HFFc6 (cell line): ENCODE results near the gene C1orf159. TPM values are rescaled to one million over a fixed set of nuclear protein-coding genes. Genes with fewer than 3 reads are reported as not detected.
A peak's percentile ranks its signal among the peaks of the same experiment; 100 is the strongest.
"Not testable (repeated sequence)": the region's sequence is repeated elsewhere in the genome, so short reads cannot be mapped to it uniquely, and the experiment has no call there.

Experiments
- DNase-seq: peaks from one replicate; pipeline ENCODE4 v3.0.0-alpha.2; 2018
- H3K27ac Mint-ChIP-seq: 2 replicates; pipeline ENCODE4 v1.8.0; 2020; ENCODE audit warnings: mild to moderate bottlenecking, mixed read lengths
- H3K27me3 Mint-ChIP-seq: 2 replicates; pipeline ENCODE4 v1.8.0; 2021; ENCODE audit warnings: mild to moderate bottlenecking, moderate library complexity, mixed read lengths; ENCODE audit not compliant: insufficient read depth
- H3K36me3 Mint-ChIP-seq: 2 replicates; pipeline ENCODE4 v1.8.0; 2021; ENCODE audit warnings: low read depth, mixed read lengths
- H3K4me1 Mint-ChIP-seq: 2 replicates; pipeline ENCODE4 v1.8.0; 2020; ENCODE audit warnings: low read depth, mixed read lengths
- H3K4me3 Mint-ChIP-seq: 2 replicates; pipeline ENCODE4 v1.8.0; 2020; ENCODE audit warnings: mild to moderate bottlenecking, moderate library complexity, mixed read lengths
- H3K9me3 Mint-ChIP-seq: 2 replicates; pipeline ENCODE4 v1.8.0; 2020; ENCODE audit warnings: mild to moderate bottlenecking, mixed read lengths
- total RNA-seq, 6 experiments: library from RNA; stranded (reverse); fragmentation: NEBNext Ultra II Directional; extraction: Animal tissue kit (Norgen Biotek cat#: 25700); gene quantifications; 2 replicates in 1 of 6; 3 replicates in 5 of 6; pipeline ENCODE4 v1.2.3, GENCODE V29; 2021
- TF ChIP-seq, protein P1 (sequence below): fragments of 200-600 bp; sonication (generic); IDR thresholded peaks from 2 replicates; pipeline ENCODE4 v1.5.0; 2021; ENCODE audit warnings: antibody characterized with exemption, mild to moderate bottlenecking

C1orf159 gene
- total RNA-seq, 6 experiments from 2014 or later = 8.7 to 10.3 (median 9.6) TPM

DNA sequence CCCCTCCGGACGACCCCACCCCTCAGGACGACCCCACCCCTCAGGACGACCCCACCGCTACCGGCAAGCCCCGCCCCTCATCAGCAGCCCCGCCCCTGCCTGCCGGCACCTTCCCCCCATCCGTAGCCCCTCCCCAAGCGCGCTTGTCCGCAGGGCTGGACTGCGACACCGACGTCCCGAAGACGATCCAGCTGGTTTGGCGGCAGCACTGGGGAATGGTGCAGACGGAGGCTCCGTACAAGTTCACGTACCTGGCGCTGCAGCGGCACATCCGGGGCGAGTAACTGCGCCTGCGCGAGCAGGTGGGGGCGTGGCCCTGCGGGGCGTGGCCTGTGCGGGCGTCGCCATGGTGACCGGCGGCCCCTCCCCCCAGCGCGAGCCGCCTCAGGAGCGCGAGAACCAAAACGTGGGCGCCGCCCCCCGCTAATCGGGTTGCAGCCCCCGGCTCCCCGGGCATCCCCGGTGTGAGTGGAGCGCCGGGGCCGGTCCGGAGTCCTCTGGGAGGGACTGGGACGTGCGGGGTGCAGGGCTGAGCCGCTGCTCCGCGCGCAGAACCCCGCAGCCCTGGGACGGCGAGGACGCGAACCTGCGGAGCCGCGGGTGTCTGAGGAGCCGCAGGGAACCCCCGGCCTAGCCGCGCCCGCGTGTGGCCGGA is 46.7 kb downstream of the C1orf159 start:
- peak; percentile 45 for DNase-seq
- TF ChIP-seq, protein P1, sequence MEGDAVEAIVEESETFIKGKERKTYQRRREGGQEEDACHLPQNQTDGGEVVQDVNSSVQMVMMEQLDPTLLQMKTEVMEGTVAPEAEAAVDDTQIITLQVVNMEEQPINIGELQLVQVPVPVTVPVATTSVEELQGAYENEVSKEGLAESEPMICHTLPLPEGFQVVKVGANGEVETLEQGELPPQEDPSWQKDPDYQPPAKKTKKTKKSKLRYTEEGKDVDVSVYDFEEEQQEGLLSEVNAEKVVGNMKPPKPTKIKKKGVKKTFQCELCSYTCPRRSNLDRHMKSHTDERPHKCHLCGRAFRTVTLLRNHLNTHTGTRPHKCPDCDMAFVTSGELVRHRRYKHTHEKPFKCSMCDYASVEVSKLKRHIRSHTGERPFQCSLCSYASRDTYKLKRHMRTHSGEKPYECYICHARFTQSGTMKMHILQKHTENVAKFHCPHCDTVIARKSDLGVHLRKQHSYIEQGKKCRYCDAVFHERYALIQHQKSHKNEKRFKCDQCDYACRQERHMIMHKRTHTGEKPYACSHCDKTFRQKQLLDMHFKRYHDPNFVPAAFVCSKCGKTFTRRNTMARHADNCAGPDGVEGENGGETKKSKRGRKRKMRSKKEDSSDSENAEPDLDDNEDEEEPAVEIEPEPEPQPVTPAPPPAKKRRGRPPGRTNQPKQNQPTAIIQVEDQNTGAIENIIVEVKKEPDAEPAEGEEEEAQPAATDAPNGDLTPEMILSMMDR = no peak
- peaks cover 4% of the 10 kb centered on the region for H3K27me3 Mint-ChIP-seq
- no peaks in the 10 kb centered on the region for H3K9me3 Mint-ChIP-seq
- H3K27ac Mint-ChIP-seq = no peak overlapping the region
- H3K36me3 Mint-ChIP-seq = no peaks in the 10 kb centered on the region
- no peaks in the 10 kb centered on the region for H3K4me1 Mint-ChIP-seq
- peak overlapping the region; percentile 47 for H3K4me3 Mint-ChIP-seq

DNA sequence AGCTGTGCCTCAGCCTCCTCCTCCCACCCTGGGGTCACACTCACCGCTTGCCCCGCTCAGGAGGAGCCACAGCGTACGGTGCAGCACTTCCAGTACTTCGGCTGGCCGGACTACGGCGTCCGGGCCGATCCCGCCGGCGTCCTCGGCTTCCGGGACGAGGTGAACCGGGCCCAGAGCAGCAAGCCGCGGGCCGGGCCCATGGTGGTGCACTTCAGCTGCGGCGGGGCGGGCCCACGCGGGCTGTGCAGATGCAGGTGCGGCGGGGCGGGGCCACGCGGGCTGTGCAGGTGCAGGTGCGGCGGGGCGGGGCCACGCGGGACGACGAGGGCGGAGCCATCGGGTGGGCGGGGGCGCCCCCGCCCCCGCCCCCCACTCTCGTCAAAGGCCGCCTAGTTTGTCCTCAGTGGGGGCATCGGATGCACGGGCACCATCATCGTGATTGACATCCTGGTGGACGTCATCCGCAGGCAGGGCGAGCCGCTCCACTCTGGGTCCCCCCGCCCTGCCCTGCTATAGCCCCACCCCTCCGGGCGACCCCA is 47.3 kb downstream of the C1orf159 start:
- Mint-ChIP-seq H3K9me3 (no peaks in the 10 kb centered on the region), H3K36me3 (no peaks in the 10 kb centered on the region), H3K4me1 (no peaks in the 10 kb centered on the region), H3K27me3 (peaks cover 4% of the 10 kb centered on the region), H3K4me3 (no peak overlapping the region), H3K27ac (no peak overlapping the region)
- TF ChIP-seq, protein P1 = no peak
- DNase-seq = no peak

DNA sequence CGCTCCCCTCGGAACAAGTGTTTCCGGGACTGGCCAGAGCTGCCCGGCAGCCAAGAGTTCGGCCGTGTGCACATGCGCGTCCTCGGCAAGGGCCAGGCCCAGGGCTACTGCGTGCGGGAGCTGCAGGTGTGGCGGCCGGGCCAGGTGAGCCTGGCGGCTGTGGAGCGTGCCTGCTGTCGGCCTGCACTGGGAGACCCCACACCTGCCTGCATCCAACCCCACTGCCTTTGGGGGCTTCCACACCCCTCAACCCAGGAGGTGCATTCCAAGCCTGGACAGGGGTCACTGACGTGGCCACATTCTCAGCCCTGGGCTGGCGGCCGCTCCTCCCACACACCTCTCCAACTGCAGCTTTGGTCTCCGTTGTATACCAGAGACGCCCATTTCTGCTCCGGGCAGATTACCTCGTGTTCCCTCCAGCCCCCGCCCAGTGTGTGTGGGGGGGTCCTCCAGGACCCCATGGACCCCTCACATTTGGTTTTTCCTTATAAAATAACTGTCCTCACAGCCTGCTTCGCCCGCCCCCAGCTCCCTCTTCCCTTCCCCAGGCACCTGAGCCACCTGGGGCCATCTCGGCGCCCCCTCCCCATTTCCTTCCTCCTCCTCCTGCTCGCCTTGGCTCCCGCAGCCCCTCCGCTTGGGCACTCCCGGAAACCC is 47.9 kb downstream of the C1orf159 start:
- H3K4me1 Mint-ChIP-seq = no peaks in the 10 kb centered on the region
- H3K36me3 Mint-ChIP-seq = no peaks in the 10 kb centered on the region
- peaks cover 4% of the 10 kb centered on the region for H3K27me3 Mint-ChIP-seq
- peak overlapping the region; percentile 41; the same call in 1 of the 2 replicates for H3K4me3 Mint-ChIP-seq
- H3K27ac Mint-ChIP-seq = no peak overlapping the region
- no peaks in the 10 kb centered on the region for H3K9me3 Mint-ChIP-seq
- TF ChIP-seq, protein P1 = no peak
- DNase-seq = no peak

DNA sequence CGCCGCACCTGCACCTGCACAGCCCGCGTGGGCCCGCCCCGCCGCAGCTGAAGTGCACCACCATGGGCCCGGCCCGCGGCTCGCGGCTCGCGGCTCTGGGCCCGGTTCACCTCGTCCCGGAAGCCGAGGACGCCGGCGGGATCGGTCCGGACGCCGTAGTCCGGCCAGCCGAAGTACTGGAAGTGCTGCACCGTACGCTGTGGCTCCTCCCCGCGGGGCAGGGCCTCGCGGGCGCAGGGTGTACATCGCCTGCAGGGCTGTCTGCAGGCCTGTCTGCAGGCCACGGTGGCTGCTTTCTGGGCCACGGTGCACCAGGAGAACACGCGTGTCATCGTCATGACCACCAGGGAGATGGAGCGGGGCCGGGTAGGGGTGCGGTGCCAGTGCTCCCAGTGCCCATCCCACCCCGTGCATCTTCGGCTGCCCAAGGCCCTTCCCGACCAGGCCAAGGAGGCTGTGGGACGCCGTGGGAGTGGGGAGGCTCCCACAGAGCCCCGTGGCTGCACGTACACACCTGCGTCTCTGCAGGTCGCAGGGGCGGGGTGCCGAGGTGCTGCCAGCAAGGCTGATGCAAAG is 48.5 kb downstream of the C1orf159 start:
- H3K27me3 Mint-ChIP-seq = peaks cover 4% of the 10 kb centered on the region
- TF ChIP-seq, protein P1 = no peak
- no peak overlapping the region for H3K27ac Mint-ChIP-seq
- H3K4me3 Mint-ChIP-seq = no peak overlapping the region
- no peaks in the 10 kb centered on the region for H3K4me1 Mint-ChIP-seq
- H3K36me3 Mint-ChIP-seq = no peaks in the 10 kb centered on the region
- no peaks in the 10 kb centered on the region for H3K9me3 Mint-ChIP-seq
- DNase-seq = no peak

DNA sequence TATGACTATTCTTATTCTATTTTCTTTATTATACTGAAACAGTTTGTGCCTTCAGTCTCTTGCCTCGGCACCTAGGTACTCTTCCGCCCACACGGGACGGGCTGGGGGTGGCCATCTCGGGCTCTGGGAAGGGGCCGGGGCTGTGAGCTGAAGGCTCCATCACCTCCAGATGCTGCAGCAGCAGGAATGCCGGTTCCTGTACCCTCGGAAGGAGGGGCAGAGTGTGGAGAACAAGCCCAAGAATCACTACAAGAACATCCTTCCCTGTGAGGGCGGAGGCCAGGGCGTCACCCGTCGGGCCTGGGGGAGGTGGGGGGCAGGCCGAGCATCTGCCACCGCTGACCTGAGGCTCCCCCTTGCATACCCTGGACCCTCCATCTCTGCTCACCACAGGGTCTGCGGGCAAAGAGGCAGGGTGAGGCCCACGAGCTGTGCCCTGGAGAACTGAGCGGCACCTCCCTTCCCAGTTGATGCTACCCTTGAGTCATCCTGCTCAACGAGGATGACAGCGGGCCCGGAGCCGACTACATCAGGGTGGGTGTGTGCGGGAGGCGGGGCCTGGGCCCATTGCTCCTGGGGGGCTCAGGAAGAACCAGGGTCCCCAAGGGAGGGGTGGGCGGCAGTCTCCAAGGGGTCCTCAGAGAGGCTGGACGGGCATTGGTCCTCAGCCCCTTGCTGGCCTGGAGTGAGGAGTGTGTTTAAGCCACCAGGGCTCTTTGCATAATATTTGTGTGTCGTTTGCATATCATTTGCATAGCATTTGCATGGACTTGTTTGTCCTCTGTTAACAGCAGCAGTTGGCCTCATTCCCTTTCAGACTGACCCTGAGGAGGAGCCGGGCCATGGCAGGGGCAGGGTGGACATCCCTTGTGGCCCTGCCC is 49.2 kb downstream of the C1orf159 start:
- H3K4me3 Mint-ChIP-seq = no peak overlapping the region

DNA sequence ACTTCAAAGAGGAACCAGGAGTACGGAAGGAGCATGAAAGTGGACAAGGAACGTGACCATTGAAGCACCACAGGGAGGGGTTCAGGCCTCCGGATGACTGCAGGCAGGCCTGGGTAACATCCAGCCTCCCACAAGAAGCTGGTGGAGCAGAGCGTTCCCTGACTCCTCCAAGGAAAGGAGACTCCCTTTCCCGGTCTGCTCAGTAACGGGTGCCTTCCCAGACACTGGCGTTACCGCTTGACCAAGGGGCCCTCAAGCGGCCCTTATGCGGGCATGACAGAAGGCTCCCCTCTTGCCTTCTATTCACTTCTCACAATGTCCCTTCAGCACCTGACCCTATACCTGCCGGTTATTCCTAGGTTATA is 50.0 kb downstream of the C1orf159 start:
- H3K4me3 Mint-ChIP-seq, H3K27ac Mint-ChIP-seq, H3K36me3 Mint-ChIP-seq, H3K27me3 Mint-ChIP-seq, H3K4me1 Mint-ChIP-seq, H3K9me3 Mint-ChIP-seq, DNase-seq: not testable (repeated sequence)

More for the DNA sequence above, 49.2 kb downstream of the C1orf159 start:
- Mint-ChIP-seq H3K36me3 (no peaks in the 10 kb centered on the region), H3K27me3 (peaks cover 4% of the 10 kb centered on the region), H3K4me1 (no peaks in the 10 kb centered on the region), H3K27ac (no peak overlapping the region), H3K9me3 (no peaks in the 10 kb centered on the region)
- no peak for DNase-seq
- TF ChIP-seq, protein P1 = no peak
